Karpas-422 (cell line): ENCODE measurements around the gene OPRM1. TPM values are rescaled to one million over a fixed set of nuclear protein-coding genes. Genes with fewer than 3 reads are reported as not detected.

Experiments used
- DNase-seq: peaks from one replicate; pipeline ENCODE4 v3.0.0-alpha.2; 2015
- H2AFZ ChIP-seq: fragments of 200-600 bp; sonication (generic); 2 replicates; pipeline ENCODE4 v1.6.1; 2014; ENCODE audit warnings: antibody characterized with exemption, low read length, mixed read lengths
- H3K27ac ChIP-seq: fragments of 200-600 bp; sonication (generic); 2 replicates; pipeline ENCODE4 v1.5.1; 2014; ENCODE audit warnings: mild to moderate bottlenecking, low read length, moderate library complexity
- H3K27me3 ChIP-seq: fragments of 200-600 bp; sonication (generic); 2 replicates; pipeline ENCODE4 v1.6.1; 2014; ENCODE audit warnings: low read length, mixed read lengths
- H3K36me3 ChIP-seq: fragments of 200-600 bp; sonication (generic); 2 replicates; pipeline ENCODE4 v1.6.1; 2014; ENCODE audit warnings: low read length, mixed read lengths; ENCODE audit not compliant: insufficient read depth
- H3K4me1 ChIP-seq: fragments of 200-600 bp; sonication (generic); 2 replicates; pipeline ENCODE4 v1.6.1; 2014; ENCODE audit warnings: mild to moderate bottlenecking, low read length, mixed read lengths
- H3K4me2 ChIP-seq: fragments of 200-600 bp; sonication (generic); 2 replicates; pipeline ENCODE4 v1.6.1; 2014; ENCODE audit warnings: low read length, low read depth, mild to moderate bottlenecking; ENCODE audit not compliant: poor library complexity, severe bottlenecking
- H3K4me3 ChIP-seq: fragments of 200-600 bp; sonication (generic); 2 replicates; pipeline ENCODE4 v1.5.1; 2014; ENCODE audit warnings: mild to moderate bottlenecking, antibody characterized with exemption, low read length, mixed read lengths
- H3K79me2 ChIP-seq: fragments of 200-600 bp; sonication (generic); 2 replicates; pipeline ENCODE4 v1.6.1; 2014; ENCODE audit warnings: mild to moderate bottlenecking, low read length, mixed read lengths
- H3K9ac ChIP-seq: fragments of 200-600 bp; sonication (generic); 2 replicates; pipeline ENCODE4 v1.6.0; 2014; ENCODE audit warnings: low read length
- H3K9me2 ChIP-seq: fragments of 200-600 bp; sonication (generic), shearing (Covaris generic); replicated peaks from 2 replicates; pipeline ENCODE4 v1.6.0; 2014; ENCODE audit warnings: mild to moderate bottlenecking, low read length, moderate library complexity; ENCODE audit not compliant: insufficient read depth
- H3K9me3 ChIP-seq: fragments of 300-700, 200-600 bp; sonication (generic); 2 replicates; pipeline ENCODE4 v1.6.1; 2014; ENCODE audit warnings: low read length, mixed read lengths
- H4K20me1 ChIP-seq: fragments of 200-600 bp; sonication (generic); 2 replicates; pipeline ENCODE4 v1.6.1; 2014; ENCODE audit warnings: mild to moderate bottlenecking, antibody characterized with exemption, low read length, low read depth; ENCODE audit not compliant: insufficient read depth
- total RNA-seq: library from RNA; depleted of rRNA; stranded (reverse); fragments of >200 nt; shearing (Covaris generic); gene quantifications from 2 replicates; pipeline ENCODE4 v1.2.3, GENCODE V29; 2014; ENCODE audit warnings: low replicate concordance

Gene OPRM1
- total RNA-seq, 1 experiment from 2014 or later, result not detected

DNA sequence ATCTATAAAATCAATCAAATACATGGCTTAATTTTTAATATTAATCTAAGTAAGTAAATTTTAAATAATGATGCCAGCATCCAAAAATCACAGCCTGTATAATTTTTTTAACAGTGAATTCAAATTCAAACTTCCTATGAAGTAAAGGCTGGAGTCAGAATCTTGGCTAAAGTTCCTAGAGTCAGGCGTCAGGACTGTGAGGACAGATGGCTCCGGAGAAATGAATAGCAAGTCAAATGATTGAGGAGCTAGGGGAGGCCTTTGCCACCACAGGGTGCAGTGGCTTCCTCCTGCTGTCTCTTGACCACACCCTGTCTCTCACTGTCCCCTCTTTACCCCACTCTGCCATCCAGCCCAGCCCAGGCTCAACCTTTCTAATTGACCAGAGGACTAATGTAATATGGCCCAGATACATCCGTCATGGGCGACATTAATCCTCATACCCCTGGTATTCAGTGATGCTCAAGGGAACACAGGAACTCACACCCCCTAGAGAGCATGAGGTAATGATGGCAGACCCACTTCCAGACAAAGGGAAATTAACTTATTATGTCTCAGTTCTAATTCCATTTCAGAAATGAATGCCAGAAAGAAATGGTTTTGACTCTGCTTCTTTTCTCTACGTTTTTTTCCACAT lies 53.4 kb downstream of the OPRM1 start:
- Histone ChIP-seq H3K9ac (no peak overlapping the region), H3K27ac (no peak overlapping the region), H3K4me1 (no peaks in the 10 kb centered on the region), H3K9me3 (no peaks in the 10 kb centered on the region), H4K20me1 (no peaks in the 10 kb centered on the region), H3K4me2 (no peak overlapping the region), H3K79me2 (no peaks in the 10 kb centered on the region), H3K36me3 (no peaks in the 10 kb centered on the region), H3K4me3 (no peak overlapping the region), H3K27me3 (no peaks in the 10 kb centered on the region), H2AFZ (no peak overlapping the region), H3K9me2 (no peaks in the 10 kb centered on the region)
- no peak for DNase-seq

DNA sequence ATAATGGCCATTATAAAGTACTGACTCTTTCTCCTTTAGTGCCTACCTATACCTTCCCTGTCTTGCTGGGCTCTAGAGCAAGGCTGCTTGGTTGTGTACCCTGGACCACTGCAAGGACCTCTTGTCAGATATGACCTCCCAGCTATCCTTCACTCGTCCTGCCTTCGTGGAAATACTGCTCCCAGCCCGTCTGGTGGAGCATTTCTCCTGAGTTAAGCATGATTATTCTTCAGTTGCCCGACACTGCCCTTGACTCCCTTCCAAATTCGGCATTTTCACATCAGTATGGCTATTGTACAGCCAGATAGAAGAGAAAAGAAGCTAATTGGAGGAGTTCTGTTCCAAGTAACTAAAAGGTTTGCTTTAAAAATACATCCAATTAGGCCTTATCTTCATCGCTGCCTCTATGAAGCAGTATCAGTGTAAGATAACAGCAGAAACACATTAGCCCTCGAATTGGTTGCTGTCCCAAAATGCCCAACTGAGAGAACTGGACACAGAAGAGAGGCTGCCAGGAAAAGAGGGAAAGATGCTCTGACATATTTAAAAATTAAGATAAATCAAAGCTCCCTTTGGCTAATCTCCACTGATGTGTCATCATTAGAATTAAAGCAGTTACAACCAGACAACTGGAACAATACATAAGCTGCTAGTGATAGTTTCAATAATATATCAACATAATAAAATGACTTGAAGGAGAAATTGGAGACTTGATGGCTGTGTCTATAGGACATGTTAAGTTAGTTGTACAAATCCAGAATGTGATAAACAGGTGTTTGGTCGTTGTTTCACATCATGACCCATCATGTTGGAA lies 54.4 kb downstream of the OPRM1 start:
- H3K9me2 ChIP-seq, result no peaks in the 10 kb centered on the region

DNA sequence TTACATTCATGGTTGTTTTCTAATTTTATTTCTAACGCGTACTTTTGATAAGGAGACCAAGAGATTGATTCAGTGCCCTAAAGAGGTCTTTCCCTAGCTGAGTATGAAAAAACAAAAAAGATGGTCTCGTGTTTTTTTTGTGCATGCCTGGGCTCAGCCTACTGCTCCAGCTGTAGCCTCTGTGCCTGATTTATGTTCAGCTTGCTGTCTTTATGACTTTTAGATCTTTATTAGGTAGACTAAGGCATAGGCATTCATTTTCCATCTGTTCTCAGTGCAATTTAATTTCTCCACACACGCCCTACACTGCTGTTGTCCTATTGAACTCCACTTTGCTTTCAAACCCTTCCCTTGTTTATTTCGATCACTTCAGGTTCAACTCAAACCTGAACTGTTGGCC lies 56.5 kb downstream of the OPRM1 start:
- Histone ChIP-seq H3K4me1 (no peaks in the 10 kb centered on the region), H3K36me3 (no peaks in the 10 kb centered on the region), H3K27ac (no peak overlapping the region), H3K79me2 (no peaks in the 10 kb centered on the region), H4K20me1 (no peaks in the 10 kb centered on the region), H3K9me3 (no peaks in the 10 kb centered on the region), H3K27me3 (no peaks in the 10 kb centered on the region), H3K4me2 (no peak overlapping the region), H3K9ac (no peak overlapping the region), H3K9me2 (0 out of 2 replicates have a peak, but pooled peaks cover 3% of the 10 kb centered on the region), H3K4me3 (no peak overlapping the region), H2AFZ (no peak overlapping the region)
- no peak for DNase-seq

More for the DNA sequence above, 54.4 kb downstream of the OPRM1 start:
- H3K27me3 ChIP-seq, result no peaks in the 10 kb centered on the region
- no peaks in the 10 kb centered on the region for H3K4me1 ChIP-seq
- no peak overlapping the region for H3K4me3 ChIP-seq
- H2AFZ ChIP-seq, result no peak overlapping the region
- no peaks in the 10 kb centered on the region for H3K9me3 ChIP-seq
- H3K4me2 ChIP-seq, result no peak overlapping the region
- H3K36me3 ChIP-seq, result no peaks in the 10 kb centered on the region
- no peak overlapping the region for H3K9ac ChIP-seq
- DNase-seq, result no peak
- no peaks in the 10 kb centered on the region for H4K20me1 ChIP-seq
- H3K79me2 ChIP-seq, result no peaks in the 10 kb centered on the region
- H3K27ac ChIP-seq, result no peak overlapping the region

DNA sequence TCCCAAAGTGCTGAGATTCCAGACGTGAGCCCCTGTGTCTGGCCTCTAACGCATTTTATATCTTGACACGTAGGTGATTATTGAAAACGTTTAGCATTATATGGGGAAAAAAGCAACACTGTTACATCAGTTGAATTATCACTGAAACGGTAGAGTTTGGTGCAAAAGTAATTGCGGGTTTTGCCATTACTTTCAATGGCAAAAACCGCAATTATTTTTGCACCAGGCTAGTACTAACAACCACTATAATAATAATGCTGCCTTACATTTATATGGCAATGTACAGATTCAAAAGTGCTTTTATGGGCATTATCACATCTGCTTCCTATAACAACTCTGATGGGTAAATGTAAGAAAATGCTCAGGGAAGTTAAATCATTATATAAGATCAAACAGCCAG lies 57.3 kb downstream of the OPRM1 start:
- Histone ChIP-seq H3K9me2 (0 out of 2 replicates have a peak, but pooled peaks cover 3% of the 10 kb centered on the region), H4K20me1 (no peaks in the 10 kb centered on the region), H3K27ac (no peak overlapping the region), H3K4me1 (no peaks in the 10 kb centered on the region), H3K4me2 (no peak overlapping the region), H2AFZ (no peak overlapping the region), H3K36me3 (no peaks in the 10 kb centered on the region), H3K4me3 (no peak overlapping the region), H3K79me2 (no peaks in the 10 kb centered on the region), H3K27me3 (no peaks in the 10 kb centered on the region), H3K9me3 (no peaks in the 10 kb centered on the region), H3K9ac (no peak overlapping the region)
- DNase-seq, result no peak

DNA sequence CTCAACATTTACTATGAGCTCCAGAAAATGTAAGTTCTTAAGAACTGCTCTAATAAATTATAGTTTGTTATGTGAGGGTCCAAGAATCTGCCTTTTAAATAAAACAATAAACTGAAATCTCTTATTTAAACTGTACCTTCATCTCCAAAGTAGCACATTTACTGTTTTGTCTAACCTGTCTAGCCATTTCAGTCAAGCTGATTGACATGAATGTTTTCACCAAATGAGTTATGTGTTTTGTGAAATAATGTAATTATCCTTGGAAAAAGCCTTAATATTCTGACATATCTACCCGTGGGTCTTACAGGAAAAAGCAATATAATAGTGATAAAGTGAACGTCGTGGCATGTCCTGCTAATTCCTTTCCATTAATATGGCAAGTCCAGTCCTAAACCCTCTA lies 57.8 kb downstream of the OPRM1 start:
- Histone ChIP-seq H3K27me3 (no peaks in the 10 kb centered on the region), H3K4me2 (no peak overlapping the region), H4K20me1 (no peaks in the 10 kb centered on the region), H3K4me1 (no peaks in the 10 kb centered on the region), H2AFZ (no peak overlapping the region), H3K4me3 (no peak overlapping the region), H3K9ac (no peak overlapping the region), H3K9me3 (no peaks in the 10 kb centered on the region), H3K36me3 (no peaks in the 10 kb centered on the region), H3K27ac (no peak overlapping the region), H3K79me2 (no peaks in the 10 kb centered on the region), H3K9me2 (0 out of 2 replicates have a peak, but pooled peaks cover 3% of the 10 kb centered on the region)
- DNase-seq, result no peak

DNA sequence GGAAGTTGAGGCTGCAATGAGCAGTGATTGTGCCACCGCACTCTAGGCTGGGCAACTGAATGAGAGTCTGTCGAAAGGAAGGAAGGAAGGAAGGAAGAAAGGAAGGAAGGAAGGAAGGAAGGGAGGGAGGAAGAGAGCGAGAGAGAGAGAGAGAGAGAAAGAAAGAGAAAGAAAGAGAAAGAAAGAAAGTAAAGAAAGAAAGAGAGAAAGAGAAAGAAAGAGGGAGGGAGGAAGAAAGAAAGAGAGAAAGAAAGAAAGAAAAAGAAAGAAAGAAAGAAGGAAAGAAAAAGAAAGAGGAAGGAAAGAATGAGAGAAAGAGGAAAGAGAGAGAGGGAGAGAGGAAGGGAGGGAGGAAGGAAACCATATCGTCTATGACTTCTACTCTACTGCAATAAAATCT lies 60.2 kb downstream of the OPRM1 start:
- no peak overlapping the region for H3K27ac ChIP-seq
- no peak overlapping the region for H3K9ac ChIP-seq
- H3K4me1 ChIP-seq, result no peaks in the 10 kb centered on the region
- H3K4me3 ChIP-seq, result no peak overlapping the region
- H3K9me2 ChIP-seq, result 0 out of 2 replicates have a peak, but pooled peaks cover 3% of the 10 kb centered on the region
- H2AFZ ChIP-seq, result no peak overlapping the region
- H3K36me3 ChIP-seq, result no peaks in the 10 kb centered on the region
- H3K4me2 ChIP-seq, result no peak overlapping the region
- no peaks in the 10 kb centered on the region for H3K79me2 ChIP-seq
- no peaks in the 10 kb centered on the region for H3K27me3 ChIP-seq
- no peak for DNase-seq
- no peaks in the 10 kb centered on the region for H3K9me3 ChIP-seq
- no peaks in the 10 kb centered on the region for H4K20me1 ChIP-seq

GRCh38 chr6:154106251-154106650 lies 67.2 kb downstream of the OPRM1 start:
- Histone ChIP-seq H3K4me2 (no peak overlapping the region), H3K36me3 (no peaks in the 10 kb centered on the region), H4K20me1 (no peaks in the 10 kb centered on the region), H3K9me2 (no peaks in the 10 kb centered on the region), H3K9ac (no peak overlapping the region), H3K27me3 (no peaks in the 10 kb centered on the region), H2AFZ (no peak overlapping the region), H3K79me2 (no peaks in the 10 kb centered on the region), H3K27ac (no peak overlapping the region), H3K4me1 (no peaks in the 10 kb centered on the region), H3K9me3 (no peaks in the 10 kb centered on the region), H3K4me3 (no peak overlapping the region)
- no peak for DNase-seq

DNA sequence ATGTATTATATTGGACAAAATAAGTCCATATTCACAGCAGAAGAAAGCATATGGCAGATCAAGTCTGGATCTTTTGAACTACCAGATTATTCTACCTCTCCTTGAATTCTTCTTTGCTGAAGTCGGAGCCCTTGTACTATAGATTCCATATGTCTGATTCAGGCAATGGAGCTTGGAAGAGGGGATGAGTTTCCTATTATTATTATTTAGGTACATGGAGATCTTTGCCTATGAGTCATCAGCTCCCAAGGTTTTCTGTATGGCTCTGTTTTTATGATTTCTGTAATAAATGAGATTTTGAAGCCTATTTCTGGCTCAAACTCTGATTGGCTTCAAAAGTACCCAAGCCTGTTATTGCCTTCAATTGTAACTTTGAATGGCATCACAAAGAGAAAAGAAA lies 72.0 kb downstream of the OPRM1 start:
- Histone ChIP-seq H2AFZ (no peak overlapping the region), H3K4me3 (no peak overlapping the region), H3K4me1 (no peaks in the 10 kb centered on the region), H3K9me3 (no peaks in the 10 kb centered on the region), H3K4me2 (no peak overlapping the region), H3K27me3 (no peaks in the 10 kb centered on the region), H4K20me1 (no peaks in the 10 kb centered on the region), H3K9me2 (no peaks in the 10 kb centered on the region), H3K27ac (no peak overlapping the region), H3K9ac (no peak overlapping the region), H3K79me2 (no peaks in the 10 kb centered on the region), H3K36me3 (no peaks in the 10 kb centered on the region)
- DNase-seq, result no peak
